Endodermal cell (in vitro differentiated cells): ENCODE results near the gene HAAO. TPM values are rescaled to one million over a fixed set of nuclear protein-coding genes. Genes with fewer than 3 reads are reported as not detected.

Experiments used
- DNase-seq: peaks from one replicate; pipeline ENCODE4 v3.0.0-alpha.2; 2017
- H3K27ac ChIP-seq: 2 replicates; pipeline ENCODE4 v1.5.1; 2013; ENCODE audit warnings: mild to moderate bottlenecking, low read depth, low read length, moderate library complexity
- H3K27me3 ChIP-seq: 2 replicates; pipeline ENCODE4 v1.6.1; 2013; ENCODE audit warnings: mild to moderate bottlenecking, low read length, moderate library complexity; ENCODE audit not compliant: insufficient read depth, control insufficient read depth, poor library complexity, severe bottlenecking
- H3K36me3 ChIP-seq: 2 replicates; pipeline ENCODE4 v1.7.0; 2013; ENCODE audit warnings: mild to moderate bottlenecking, low read length, moderate library complexity; ENCODE audit not compliant: control insufficient read depth, insufficient read depth
- H3K4me1 ChIP-seq: one replicate; pipeline ENCODE4 v1.7.0; 2013; ENCODE audit warnings: low read length; ENCODE audit not compliant: control insufficient read depth, insufficient read depth
- H3K4me3 ChIP-seq: 2 replicates; pipeline ENCODE4 v1.5.1; 2013; ENCODE audit warnings: mild to moderate bottlenecking, low read length, moderate library complexity
- H3K9ac ChIP-seq: 2 replicates; pipeline ENCODE4 v1.6.1; 2013; ENCODE audit warnings: mild to moderate bottlenecking, low read length, moderate library complexity; ENCODE audit not compliant: poor library complexity, severe bottlenecking; ENCODE audit errors: extremely low read depth
- H3K9me3 ChIP-seq: 2 replicates; pipeline ENCODE4 v1.6.1; 2013; ENCODE audit warnings: mild to moderate bottlenecking, low read length, moderate library complexity; ENCODE audit not compliant: control insufficient read depth
- H3K27ac Mint-ChIP-seq: 2 replicates; pipeline ENCODE4 v1.8.0; 2020; ENCODE audit warnings: mixed read lengths
- H3K27me3 Mint-ChIP-seq: 2 replicates; pipeline ENCODE4 v1.8.0; 2021; ENCODE audit warnings: mild to moderate bottlenecking, mixed read lengths; ENCODE audit not compliant: insufficient read depth
- H3K36me3 Mint-ChIP-seq: 2 replicates; pipeline ENCODE4 v1.8.0; 2020; ENCODE audit warnings: low read depth, mixed read lengths
- H3K4me1 Mint-ChIP-seq: 2 replicates; pipeline ENCODE4 v1.8.0; 2020; ENCODE audit warnings: mixed read lengths
- H3K4me3 Mint-ChIP-seq: 2 replicates; pipeline ENCODE4 v1.8.0; 2020; ENCODE audit warnings: mild to moderate bottlenecking, moderate library complexity, mixed read lengths
- H3K9me3 Mint-ChIP-seq: 2 replicates; pipeline ENCODE4 v1.8.0; 2020; ENCODE audit warnings: mild to moderate bottlenecking, mixed read lengths
- WGBS, 2 experiments: methylation state at CpG; one replicate each; pipeline versions ENCODE4 v1.1.5 to v1.1.7; 2013; ENCODE audit warnings: missing lambda C conversion rate in 2 of 2, mixed read lengths in 1 of 2; ENCODE audit not compliant: insufficient coverage in 1 of 2, insufficient read length in 1 of 2; 5-methylcytosine and 5-hydroxymethylcytosine counted together
- total RNA-seq, 2 donors: library from RNA; stranded (reverse); fragmentation: NEBNext Ultra II Directional in 1 of 2; extraction: Animal tissue kit (Norgen Biotek cat#: 25700) in 1 of 2; gene quantifications; 2 replicates in 1 of 2; 3 replicates in 1 of 2; pipeline ENCODE4 v1.2.1, GENCODE V29; 2021
- TF ChIP-seq, protein P1 (sequence below): fragments of 200-600 bp; sonication (generic); conservative IDR thresholded peaks from 2 replicates; pipeline ENCODE4 v1.5.0; 2021; ENCODE audit warnings: antibody characterized with exemption, mild to moderate bottlenecking

HAAO gene
- total RNA-seq, 2 donors from 2014 or later = 13.4 to 24.2 TPM

- peaks cover 13% of the 10 kb centered on the region for H3K9me3 Mint-ChIP-seq
- H3K9me3 ChIP-seq = peaks cover 20% of the 10 kb centered on the region
- no peak overlapping the region for H3K9ac ChIP-seq
- no peak overlapping the region for H3K4me3 ChIP-seq
- H3K4me3 Mint-ChIP-seq = no peak overlapping the region
- 84 to 85% methylated on average over 9 to 18 of the region's 19 CpGs for WGBS, 2 experiments
- TF ChIP-seq, protein P1, sequence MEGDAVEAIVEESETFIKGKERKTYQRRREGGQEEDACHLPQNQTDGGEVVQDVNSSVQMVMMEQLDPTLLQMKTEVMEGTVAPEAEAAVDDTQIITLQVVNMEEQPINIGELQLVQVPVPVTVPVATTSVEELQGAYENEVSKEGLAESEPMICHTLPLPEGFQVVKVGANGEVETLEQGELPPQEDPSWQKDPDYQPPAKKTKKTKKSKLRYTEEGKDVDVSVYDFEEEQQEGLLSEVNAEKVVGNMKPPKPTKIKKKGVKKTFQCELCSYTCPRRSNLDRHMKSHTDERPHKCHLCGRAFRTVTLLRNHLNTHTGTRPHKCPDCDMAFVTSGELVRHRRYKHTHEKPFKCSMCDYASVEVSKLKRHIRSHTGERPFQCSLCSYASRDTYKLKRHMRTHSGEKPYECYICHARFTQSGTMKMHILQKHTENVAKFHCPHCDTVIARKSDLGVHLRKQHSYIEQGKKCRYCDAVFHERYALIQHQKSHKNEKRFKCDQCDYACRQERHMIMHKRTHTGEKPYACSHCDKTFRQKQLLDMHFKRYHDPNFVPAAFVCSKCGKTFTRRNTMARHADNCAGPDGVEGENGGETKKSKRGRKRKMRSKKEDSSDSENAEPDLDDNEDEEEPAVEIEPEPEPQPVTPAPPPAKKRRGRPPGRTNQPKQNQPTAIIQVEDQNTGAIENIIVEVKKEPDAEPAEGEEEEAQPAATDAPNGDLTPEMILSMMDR = peak; percentile 87
- H3K4me1 ChIP-seq = no peaks in the 10 kb centered on the region
- peak; percentile 88 for DNase-seq
- no peaks in the 10 kb centered on the region for H3K36me3 ChIP-seq
- no peaks in the 10 kb centered on the region for H3K27me3 Mint-ChIP-seq
- peaks cover 11% of the 10 kb centered on the region for H3K4me1 Mint-ChIP-seq
- no peaks in the 10 kb centered on the region for H3K27me3 ChIP-seq
- peaks cover 11% of the 10 kb centered on the region for H3K36me3 Mint-ChIP-seq
- no peak overlapping the region for H3K27ac ChIP-seq
- peak overlapping the region; percentile 74 for H3K27ac Mint-ChIP-seq
Observed at GRCh38 chr2:42770288-42771131, 21.9 kb downstream of the HAAO start.

GRCh38 chr2:42769583-42770287 is 22.6 kb downstream of the HAAO start:
- H3K27me3 Mint-ChIP-seq = no peaks in the 10 kb centered on the region
- Histone ChIP-seq H3K4me3 (no peak overlapping the region), H3K36me3 (no peaks in the 10 kb centered on the region), H3K4me1 (no peaks in the 10 kb centered on the region), H3K9ac (no peak overlapping the region), H3K27me3 (no peaks in the 10 kb centered on the region), H3K27ac (no peak overlapping the region), H3K9me3 (peaks cover 12% of the 10 kb centered on the region)
- no peak overlapping the region for H3K27ac Mint-ChIP-seq
- TF ChIP-seq, protein P1 = no peak
- peaks cover 11% of the 10 kb centered on the region for H3K4me1 Mint-ChIP-seq
- WGBS, 2 experiments = 92 to 98% methylated on average over 6 to 10 of the region's 10 CpGs
- H3K9me3 Mint-ChIP-seq = peaks cover 7% of the 10 kb centered on the region
- no peak overlapping the region for H3K4me3 Mint-ChIP-seq
- peaks cover 11% of the 10 kb centered on the region for H3K36me3 Mint-ChIP-seq
- no peak for DNase-seq

DNA sequence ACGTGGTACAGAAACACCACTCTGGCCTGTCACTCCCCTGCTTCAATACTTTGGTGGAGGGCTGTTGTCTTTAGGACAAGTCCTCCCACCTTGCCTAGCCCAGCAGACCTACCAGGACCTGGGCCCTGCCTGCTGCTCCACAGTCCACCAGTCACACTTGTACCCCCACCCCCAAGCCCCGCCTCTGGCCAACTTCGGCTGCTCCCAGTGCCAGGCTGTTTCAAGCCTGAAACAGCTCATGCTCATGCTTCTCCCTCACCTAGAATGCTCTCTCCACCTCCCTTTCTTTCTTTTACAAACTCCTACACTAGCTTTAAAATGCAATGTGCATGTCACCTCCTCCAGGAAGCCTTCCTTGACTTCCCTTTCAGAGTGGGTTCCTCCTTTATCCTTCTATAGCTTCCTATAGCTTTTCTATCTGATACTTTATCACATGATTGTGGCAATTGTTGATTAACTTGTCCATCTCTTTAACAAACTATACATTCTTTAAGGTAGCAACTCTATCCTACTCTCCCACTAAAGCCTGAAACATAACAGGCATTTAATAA is 23.6 kb downstream of the HAAO start:
- H3K4me1 Mint-ChIP-seq = peaks cover 8% of the 10 kb centered on the region
- H3K4me3 Mint-ChIP-seq = no peak overlapping the region
- peaks cover 2% of the 10 kb centered on the region for H3K9me3 Mint-ChIP-seq
- no peak overlapping the region for H3K9ac ChIP-seq
- no peaks in the 10 kb centered on the region for H3K4me1 ChIP-seq
- no peak overlapping the region for H3K27ac Mint-ChIP-seq
- no peaks in the 10 kb centered on the region for H3K27me3 Mint-ChIP-seq
- TF ChIP-seq, protein P1 = no peak
- H3K27me3 ChIP-seq = no peaks in the 10 kb centered on the region
- 63 to 67% methylated on average over 3 of the region's 3 CpGs for WGBS, 2 experiments
- no peak overlapping the region for H3K27ac ChIP-seq
- H3K9me3 ChIP-seq = peaks cover 5% of the 10 kb centered on the region
- H3K4me3 ChIP-seq = no peak overlapping the region
- H3K36me3 ChIP-seq = no peaks in the 10 kb centered on the region
- no peak for DNase-seq
- peaks cover 8% of the 10 kb centered on the region for H3K36me3 Mint-ChIP-seq
